GM12892 (cell line): ENCODE measurements around the gene COL4A1.

ENCODE experiments used
- POLR2A ChIP-seq: IDR thresholded peaks from 2 replicates; pipeline ENCODE4 v1.6.1; 2011; ENCODE audit warnings: low read depth, low read length, control low read depth
- POLR2AphosphoS5 ChIP-seq: IDR thresholded peaks from 2 replicates; pipeline ENCODE4 v1.6.1; 2011; ENCODE audit warnings: low read depth, low read length, control low read depth

DNA sequence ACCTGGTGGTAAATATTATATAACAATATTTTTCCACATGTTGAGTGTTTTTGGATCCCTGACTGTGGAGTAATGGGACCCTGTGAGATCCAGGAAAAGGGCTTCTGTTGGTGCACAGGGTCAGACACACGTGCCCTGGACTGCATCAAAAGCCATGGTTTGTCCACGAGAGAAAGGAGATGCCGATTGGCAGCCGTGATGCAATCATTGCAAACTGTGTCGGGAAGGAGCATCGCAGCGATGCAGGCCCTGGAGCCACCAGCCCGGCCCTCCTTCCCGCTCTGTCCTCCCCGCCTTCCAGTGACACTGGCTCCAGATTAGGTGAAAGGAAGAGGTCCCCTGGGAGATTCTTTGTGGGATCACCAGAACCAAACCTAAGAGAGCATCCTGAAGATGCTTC is 9.2 kb upstream of the COL4A1 start:
- TF ChIP-seq POLR2A (no peak), POLR2AphosphoS5 (no peak)
